Lung (tissue), 12 donors: ENCODE results near the gene ZNF771. TPM values are rescaled to one million over a fixed set of nuclear protein-coding genes. Genes with fewer than 3 reads are reported as not detected.
A peak's percentile ranks its signal among the peaks of the same experiment; 100 is the strongest.
"Not testable (repeated sequence)": the region's sequence is repeated elsewhere in the genome, so short reads cannot be mapped to it uniquely, and the experiment has no call there.

ENCODE experiments used
- ATAC-seq: fragments of 200-7000 bp; cut with Tn5 transposase; one replicate; pipeline ENCODE4 v1.9.1; 2020; ENCODE audit warnings: moderate number of reproducible peaks; ENCODE audit not compliant: insufficient read depth, low FRiP score
- DNase-seq, 3 donors: peaks; one replicate each; pipeline ENCODE4 v3.0.0-alpha.2; 2013 to 2017
- H3K27ac ChIP-seq, 2 donors: one replicate each; pipeline ENCODE4 v1.5.1; 2013; ENCODE audit warnings: mild to moderate bottlenecking in 2 of 2, moderate library complexity in 2 of 2, control low read depth in 1 of 2, inconsistent platforms in 1 of 2, low read depth in 1 of 2, low read length in 1 of 2
- H3K27me3 ChIP-seq, 3 donors: one replicate each; pipeline ENCODE4 v1.5.1; 2013; ENCODE audit warnings: low read length in 2 of 3; ENCODE audit not compliant: control insufficient read depth in 3 of 3, insufficient read depth in 3 of 3
- H3K36me3 ChIP-seq, 4 donors: one replicate each; pipeline ENCODE4 v1.5.1; 2013; ENCODE audit warnings: low read length in 4 of 4, mild to moderate bottlenecking in 1 of 4, moderate library complexity in 1 of 4; ENCODE audit not compliant: control insufficient read depth in 4 of 4, insufficient read depth in 4 of 4
- H3K4me1 ChIP-seq, 5 donors: one replicate each; pipeline ENCODE4 v1.5.1; 2013; ENCODE audit warnings: low read length in 5 of 5, mild to moderate bottlenecking in 2 of 5, moderate library complexity in 1 of 5; ENCODE audit not compliant: control insufficient read depth in 5 of 5, insufficient read depth in 5 of 5
- H3K4me3 ChIP-seq: one replicate; pipeline ENCODE4 v1.5.1; 2013; ENCODE audit warnings: mild to moderate bottlenecking, control low read depth, moderate library complexity
- H3K9ac ChIP-seq, 2 donors: one replicate each; pipeline ENCODE4 v1.5.1; 2013; ENCODE audit warnings: low read length in 2 of 2, control low read depth in 1 of 2; ENCODE audit not compliant: insufficient read depth in 1 of 2
- H3K9me3 ChIP-seq, 4 donors: one replicate each; pipeline ENCODE4 v1.5.1; 2013; ENCODE audit warnings: low read length in 3 of 4, mild to moderate bottlenecking in 1 of 4, moderate library complexity in 1 of 4; ENCODE audit not compliant: control insufficient read depth in 4 of 4, insufficient read depth in 3 of 4
- WGBS, 2 donors: extraction: QIAGEN DNeasy Blood & Tissue Kit; methylation state at CpG; one replicate each; pipeline ENCODE4 v1.1.7; 2013; 5-methylcytosine and 5-hydroxymethylcytosine counted together
- polyA plus RNA-seq, 2 donors: library from polyadenylated mRNA; stranded (reverse); fragments of 200-250 nt; gene quantifications; one replicate each; pipeline ENCODE4 v1.2.1, GENCODE V29; 2013
- total RNA-seq, 2 donors: library from RNA; depleted of rRNA in 1 of 2; stranded (reverse); fragments of >200 nt in 1 of 2; gene quantifications; one replicate each; pipeline ENCODE4 v1.2.1, GENCODE V29; 2014 to 2021
- TF ChIP-seq, protein P1 (sequence below): IDR thresholded peaks from 2 replicates; pipeline ENCODE4 v1.5.1; 2012; ENCODE audit warnings: mild to moderate bottlenecking; ENCODE audit errors: control extremely low read depth, extremely low read depth
- donor health status: control.
- donor health status: control.
- donor health status: Bipolar disorder and iron deficiency.
- donor health status: healthy.
- donor health status: DM: yes; HTN: yes; CAD: no.

Gene ZNF771
- total and polyA plus RNA-seq, 4 donors = 3.0 to 7.2 (median 4.3) TPM

DNA sequence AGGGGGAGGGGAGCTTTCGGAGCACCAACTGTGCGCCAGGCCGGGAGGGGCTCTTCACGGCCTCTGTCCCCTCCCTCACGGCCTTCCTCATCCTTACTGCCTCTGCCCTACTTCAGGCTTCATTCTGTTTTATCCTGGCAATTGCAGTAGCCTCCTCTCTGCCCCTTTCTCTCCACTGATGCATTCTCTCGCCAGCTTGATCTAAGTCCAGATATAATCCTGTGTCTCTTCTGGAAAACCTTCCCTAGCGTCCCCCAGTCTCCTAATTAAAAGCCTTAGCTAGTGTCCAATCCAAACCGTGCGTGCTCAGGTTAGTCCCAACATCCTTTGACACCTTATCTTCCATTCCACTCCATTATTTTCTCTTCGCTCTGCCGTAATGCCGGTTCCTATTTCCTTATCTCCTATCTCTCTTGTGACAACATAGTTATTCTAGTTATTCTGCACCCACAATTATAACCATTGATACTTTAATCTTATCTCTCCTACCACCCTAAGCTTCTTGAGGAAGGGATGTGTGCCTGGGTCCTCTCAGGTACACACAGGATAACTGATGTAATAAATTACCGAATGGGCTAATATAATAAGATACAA, 11.3 kb upstream of the ZNF771 start:
- 15 to 17% methylated on average over 13 of the region's 13 CpGs for WGBS, 2 donors

DNA sequence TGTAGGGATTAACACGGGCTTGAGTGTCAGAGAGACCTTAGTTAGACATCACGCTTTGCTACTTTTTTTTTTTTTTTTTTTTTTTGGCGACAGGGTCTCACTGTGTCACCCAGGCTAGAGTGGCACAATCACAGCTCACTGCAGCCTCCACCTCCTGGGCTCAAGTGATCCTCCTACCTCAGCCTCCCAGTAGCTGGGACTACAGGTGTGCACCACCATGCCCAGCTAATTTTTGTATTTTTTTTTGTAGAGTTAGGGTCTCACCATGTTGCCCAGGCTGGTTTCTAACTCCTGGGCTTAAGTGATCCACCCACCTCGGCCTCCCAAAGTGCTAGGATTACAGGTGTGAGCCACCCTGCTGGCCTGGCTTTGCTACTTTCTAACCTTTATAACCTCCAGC, 10.8 kb upstream of the ZNF771 start:
- H3K9ac ChIP-seq, H3K9me3 ChIP-seq, H3K27me3 ChIP-seq, DNase-seq, H3K4me3 ChIP-seq, ATAC-seq, H3K27ac ChIP-seq: not testable (repeated sequence)
- WGBS, 2 donors = 78 to 84% methylated on average over 4 of the region's 4 CpGs
- Histone ChIP-seq H3K4me1 (peaks cover 0 to 28% (median 4%) of the 10 kb centered on the region in 5 donors), H3K36me3 (peaks cover 0 to 12% (median 2%) of the 10 kb centered on the region in 4 donors)

More for the DNA sequence above, 11.3 kb upstream of the ZNF771 start:
- peak overlapping the region; percentile 71 to 95 for H3K27ac ChIP-seq
- TF ChIP-seq, protein P1, sequence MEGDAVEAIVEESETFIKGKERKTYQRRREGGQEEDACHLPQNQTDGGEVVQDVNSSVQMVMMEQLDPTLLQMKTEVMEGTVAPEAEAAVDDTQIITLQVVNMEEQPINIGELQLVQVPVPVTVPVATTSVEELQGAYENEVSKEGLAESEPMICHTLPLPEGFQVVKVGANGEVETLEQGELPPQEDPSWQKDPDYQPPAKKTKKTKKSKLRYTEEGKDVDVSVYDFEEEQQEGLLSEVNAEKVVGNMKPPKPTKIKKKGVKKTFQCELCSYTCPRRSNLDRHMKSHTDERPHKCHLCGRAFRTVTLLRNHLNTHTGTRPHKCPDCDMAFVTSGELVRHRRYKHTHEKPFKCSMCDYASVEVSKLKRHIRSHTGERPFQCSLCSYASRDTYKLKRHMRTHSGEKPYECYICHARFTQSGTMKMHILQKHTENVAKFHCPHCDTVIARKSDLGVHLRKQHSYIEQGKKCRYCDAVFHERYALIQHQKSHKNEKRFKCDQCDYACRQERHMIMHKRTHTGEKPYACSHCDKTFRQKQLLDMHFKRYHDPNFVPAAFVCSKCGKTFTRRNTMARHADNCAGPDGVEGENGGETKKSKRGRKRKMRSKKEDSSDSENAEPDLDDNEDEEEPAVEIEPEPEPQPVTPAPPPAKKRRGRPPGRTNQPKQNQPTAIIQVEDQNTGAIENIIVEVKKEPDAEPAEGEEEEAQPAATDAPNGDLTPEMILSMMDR = no peak
- DNase-seq (no peak), ATAC-seq (no peak)
- peaks cover 0 to 12% (median 2%) of the 10 kb centered on the region in 4 donors for H3K36me3 ChIP-seq
- no peak overlapping the region for H3K9ac ChIP-seq
- H3K9me3 ChIP-seq = no peaks in the 10 kb centered on the region
- H3K27me3 ChIP-seq = no peaks in the 10 kb centered on the region
- H3K4me3 ChIP-seq = peak overlapping the region; percentile 96
- peaks cover 0 to 27% (median 4%) of the 10 kb centered on the region in 5 donors for H3K4me1 ChIP-seq

GRCh38 chr16:30397056-30397455, 10.3 kb upstream of the ZNF771 start:
- DNase-seq = no peak
- WGBS, 2 donors = 50 to 67% methylated on average over 4 of the region's 4 CpGs
- Histone ChIP-seq H3K9me3 (no peaks in the 10 kb centered on the region), H3K27me3 (no peaks in the 10 kb centered on the region), H3K36me3 (peaks cover 0 to 12% (median 2%) of the 10 kb centered on the region in 4 donors), H3K4me3 (no peak overlapping the region), H3K4me1 (peaks cover 0 to 28% (median 4%) of the 10 kb centered on the region in 5 donors), H3K27ac (no peak overlapping the region), H3K9ac (no peak overlapping the region)
- ATAC-seq = no peak
- TF ChIP-seq, protein P1 = no peak

GRCh38 chr16:30397776-30398660, 9.4 kb upstream of the ZNF771 start:
- peaks cover 0 to 28% (median 4%) of the 10 kb centered on the region in 5 donors for H3K4me1 ChIP-seq
- ATAC-seq = no peak
- peaks cover 0 to 12% (median 2%) of the 10 kb centered on the region in 4 donors for H3K36me3 ChIP-seq
- H3K4me3 ChIP-seq = no peak overlapping the region
- TF ChIP-seq, protein P1 = no peak
- H3K9me3 ChIP-seq = no peaks in the 10 kb centered on the region
- no peak overlapping the region for H3K27ac ChIP-seq
- no peak for DNase-seq
- no peaks in the 10 kb centered on the region for H3K27me3 ChIP-seq
- H3K9ac ChIP-seq = no peak overlapping the region
- WGBS, 2 donors = 87 to 90% methylated on average over 42 of the region's 42 CpGs
